Adrenal gland (tissue), 12 donors: ENCODE measurements around the gene NRARP. TPM values are rescaled to one million over a fixed set of nuclear protein-coding genes. Genes with fewer than 3 reads are reported as not detected.

Source experiments
- DNase-seq, 7 donors: peaks; one replicate each; pipeline ENCODE4 v3.0.0-alpha.2; 2019 to 2020
- H3K27ac ChIP-seq, 5 donors: fragments of 200-600 bp; sonication (generic) in 4 of 5; 1 replicate in 3 of 5; 2 replicates in 2 of 5; pipeline versions ENCODE4 v1.5.1 to v1.8.0; 2016 to 2020; ENCODE audit warnings: mild to moderate bottlenecking in 1 of 5
- H3K27me3 ChIP-seq: fragments of 200-600 bp; 2 replicates; pipeline ENCODE4 v1.8.0; 2021
- H3K36me3 ChIP-seq, 2 donors: fragments of 200-600 bp; replicated peaks in 1 of 2; 1 replicate in 1 of 2; 2 replicates in 1 of 2; pipeline versions ENCODE4 v1.5.1 to v1.8.0; 2018 to 2022
- H3K4me1 ChIP-seq, 2 donors: fragments of 200-600 bp; replicated peaks in 1 of 2; 1 replicate in 1 of 2; 2 replicates in 1 of 2; pipeline versions ENCODE4 v1.5.1 to v1.8.0; 2018 to 2021
- H3K4me3 ChIP-seq, 4 donors: fragments of 200-600 bp; sonication (generic) in 3 of 4; one replicate each; pipeline ENCODE4 v1.5.1; 2016 to 2018
- H3K9me3 ChIP-seq, 3 donors: fragments of 200-600 bp; sonication (generic) in 1 of 3; replicated peaks in 1 of 3; 1 replicate in 2 of 3; 2 replicates in 1 of 3; pipeline versions ENCODE4 v1.5.1 to v1.8.0; 2016 to 2021
- CTCF ChIP-seq, 6 experiments: fragments of 450-650 bp in 4 of 6; fragments of 200-600 bp in 2 of 6; sonication (generic) in 1 of 6; IDR thresholded peaks; 1 replicate in 5 of 6; 2 replicates in 1 of 6; pipeline versions ENCODE4 v1.5.1 to v1.8.0; 2016 to 2021; ENCODE audit warnings: antibody characterized with exemption in 6 of 6, mild to moderate bottlenecking in 2 of 6, moderate library complexity in 1 of 6
- POLR2A ChIP-seq, 2 donors: fragments of 450-650 bp; IDR thresholded peaks; one replicate each; pipeline ENCODE4 v1.6.1; 2017; ENCODE audit warnings: antibody characterized with exemption in 2 of 2, mild to moderate bottlenecking in 2 of 2, moderate library complexity in 1 of 2
- WGBS, 4 donors: extraction: QIAGEN DNeasy Blood & Tissue Kit in 2 of 4; methylation state at CpG; one replicate each; pipeline versions ENCODE4 v1.1.5 to v1.1.7; 2013 to 2017; 5-methylcytosine and 5-hydroxymethylcytosine counted together
- intact Hi-C, 2 donors: fragments of 100-400 bp; cut with DNase I; formaldehyde crosslinking; loops; one replicate each; pipeline versions ENCODE4 v1.14.1 to v1.15.0; 2022 to 2023
- polyA plus RNA-seq, 3 donors: library from polyadenylated mRNA; stranded (reverse); fragments of 200-250 nt in 2 of 3; fragments of 350-450 nt in 1 of 3; fragmentation: Illumina TruSeq in 1 of 3; extraction: RNeasy Lipid Tissue Mini Kit (QIAGEN cat#74804) in 1 of 3; gene quantifications; one replicate each; pipeline ENCODE4 v1.2.3, GENCODE V29; 2013 to 2014
- total RNA-seq, 9 donors: library from RNA; depleted of rRNA in 4 of 9; stranded (reverse); fragments of >200 nt in 4 of 9; fragments of 120-200 nt in 1 of 9; fragmentation: NEBNext Ultra II Directional in 1 of 9; extraction: Animal tissue kit (Norgen Biotek cat#: 25700) in 1 of 9; gene quantifications; one replicate each; pipeline versions ENCODE4 v1.1.0 to v1.2.4, GENCODE V29; 2013 to 2023
- donor health status: healthy with polysubstance abuse.
- donor health status: Bipolar disorder and iron deficiency.
- donor health status: DM: yes; HTN: yes; CAD: no.
- donor health status: DM: no; HTN: no; CAD: no.
- donor health status: DM: no; HTN: no; CAD: no.
- donor health status: DM: yes; HTN: yes; CAD: no.

Gene NRARP
- total and polyA plus RNA-seq, 12 donors: 0.59 to 11.2 (median 2.7) TPM

GRCh38 chr9:137252555-137253506, 49.2 kb downstream of the NRARP start:
- peaks cover 0 to 2% of the 10 kb centered on the region in 2 donors for H3K36me3 ChIP-seq
- H3K27me3 ChIP-seq: no peaks in the 10 kb centered on the region
- no peak for DNase-seq
- H3K9me3 ChIP-seq: no peaks in the 10 kb centered on the region
- no peak overlapping the region for H3K4me3 ChIP-seq
- peaks cover 14 to 31% of the 10 kb centered on the region in 2 donors for H3K4me1 ChIP-seq
- TF ChIP-seq POLR2A (IDR thresholded peaks at IDR 0.05): no peak
- no peak for TF ChIP-seq CTCF (IDR thresholded peaks at IDR 0.05)
- H3K27ac ChIP-seq: no peak overlapping the region
- WGBS, 4 donors: 86 to 100% (median 94%) methylated on average over 13 to 35 of the region's 35 CpGs
- intact Hi-C loops: no loop called here

GRCh38 chr9:137251490-137252268, 50.4 kb downstream of the NRARP start:
- intact Hi-C loops: no loop called here
- H3K27me3 ChIP-seq: no peaks in the 10 kb centered on the region
- 85 to 91% (median 89%) methylated on average over 10 to 22 of the region's 22 CpGs for WGBS, 4 donors
- no peak overlapping the region for H3K27ac ChIP-seq
- H3K4me3 ChIP-seq: no peak overlapping the region
- H3K36me3 ChIP-seq: no peaks in the 10 kb centered on the region
- no peak for TF ChIP-seq POLR2A (IDR thresholded peaks at IDR 0.05)
- no peak for TF ChIP-seq CTCF (IDR thresholded peaks at IDR 0.05)
- peaks cover 14 to 27% of the 10 kb centered on the region in 2 donors for H3K4me1 ChIP-seq
- DNase-seq: no peak
- H3K9me3 ChIP-seq: no peaks in the 10 kb centered on the region

GRCh38 chr9:137251194-137251461, 50.9 kb downstream of the NRARP start, which contains the start of gene STPG3:
TSS of gene STPG3 (plus strand) at chr9:137251286. CDS start at chr9:137251287, 1 bp downstream.
- intact Hi-C loops: no loop called here
- H3K36me3 ChIP-seq: no peaks in the 10 kb centered on the region
- no peaks in the 10 kb centered on the region for H3K9me3 ChIP-seq
- no peaks in the 10 kb centered on the region for H3K27me3 ChIP-seq
- peaks cover 10 to 22% of the 10 kb centered on the region in 2 donors for H3K4me1 ChIP-seq
- TF ChIP-seq CTCF (IDR thresholded peaks at IDR 0.05): no peak
- TF ChIP-seq POLR2A (IDR thresholded peaks at IDR 0.05): no peak
- WGBS, 4 donors: 20 to 64% (median 50%) methylated on average over 2 to 4 of the region's 4 CpGs
- no peak for DNase-seq
- no peak within 1 kb of the TSS for H3K4me3 ChIP-seq
- H3K27ac ChIP-seq: no peak within 1 kb of the TSS
